ENCODE results near the gene TTC7B.

DNA sequence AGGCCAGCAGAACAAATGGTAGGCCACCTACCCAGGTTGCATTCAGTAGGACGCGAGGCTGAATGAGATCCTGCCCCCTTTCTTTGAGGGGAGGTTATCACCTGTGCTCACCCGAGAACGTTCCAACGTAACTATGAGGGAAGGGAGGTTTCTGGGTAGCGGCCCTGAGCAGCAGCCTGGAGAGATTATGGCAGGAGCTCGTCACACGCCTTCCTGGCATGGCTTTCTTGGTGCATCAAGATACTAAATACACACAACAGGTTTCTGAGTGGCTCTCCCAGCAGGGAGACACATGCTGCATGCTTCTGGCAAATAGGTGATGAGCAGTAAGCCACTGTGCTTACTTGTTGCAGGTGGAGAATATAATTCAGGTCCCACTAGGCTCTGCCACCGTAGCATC is 271.7 kb downstream of the TTC7B start:
- TF ChIP-seq, protein P1, sequence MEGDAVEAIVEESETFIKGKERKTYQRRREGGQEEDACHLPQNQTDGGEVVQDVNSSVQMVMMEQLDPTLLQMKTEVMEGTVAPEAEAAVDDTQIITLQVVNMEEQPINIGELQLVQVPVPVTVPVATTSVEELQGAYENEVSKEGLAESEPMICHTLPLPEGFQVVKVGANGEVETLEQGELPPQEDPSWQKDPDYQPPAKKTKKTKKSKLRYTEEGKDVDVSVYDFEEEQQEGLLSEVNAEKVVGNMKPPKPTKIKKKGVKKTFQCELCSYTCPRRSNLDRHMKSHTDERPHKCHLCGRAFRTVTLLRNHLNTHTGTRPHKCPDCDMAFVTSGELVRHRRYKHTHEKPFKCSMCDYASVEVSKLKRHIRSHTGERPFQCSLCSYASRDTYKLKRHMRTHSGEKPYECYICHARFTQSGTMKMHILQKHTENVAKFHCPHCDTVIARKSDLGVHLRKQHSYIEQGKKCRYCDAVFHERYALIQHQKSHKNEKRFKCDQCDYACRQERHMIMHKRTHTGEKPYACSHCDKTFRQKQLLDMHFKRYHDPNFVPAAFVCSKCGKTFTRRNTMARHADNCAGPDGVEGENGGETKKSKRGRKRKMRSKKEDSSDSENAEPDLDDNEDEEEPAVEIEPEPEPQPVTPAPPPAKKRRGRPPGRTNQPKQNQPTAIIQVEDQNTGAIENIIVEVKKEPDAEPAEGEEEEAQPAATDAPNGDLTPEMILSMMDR (IDR thresholded peaks at IDR 0.05; ENCODE audit: low read depth, low read length): no peak
- TF ChIP-seq POLR2A (IDR thresholded peaks at IDR 0.05; ENCODE audit: extremely low read depth, insufficient read length) (no peak), MYC (IDR thresholded peaks at IDR 0.05; ENCODE audit: low read depth, low read length) (no peak)

Data from NB4 (cell line).